Breast epithelium (tissue), 4 donors: ENCODE data around the gene KRT79. TPM values are rescaled to one million over a fixed set of nuclear protein-coding genes. Genes with fewer than 3 reads are reported as not detected.

ENCODE experiments used
- DNase-seq, 2 donors: peaks; one replicate each; pipeline ENCODE4 v3.0.0-alpha.2; 2019; ENCODE audit warnings: low spot score in 2 of 2
- H3K27ac ChIP-seq, 2 donors: fragments of 200-600 bp; sonication (generic) in 1 of 2; one replicate each; pipeline ENCODE4 v1.5.1; 2016 to 2019; ENCODE audit warnings: mild to moderate bottlenecking in 1 of 2
- H3K27me3 ChIP-seq, 2 donors: fragments of 200-600 bp; sonication (generic) in 1 of 2; one replicate each; pipeline versions ENCODE4 v1.5.1 to v1.6.0; 2017 to 2019; ENCODE audit warnings: control low read depth in 1 of 2, mild to moderate bottlenecking in 1 of 2
- H3K36me3 ChIP-seq: fragments of 200-600 bp; one replicate; pipeline ENCODE4 v1.5.1; 2019
- H3K4me1 ChIP-seq, 2 donors: fragments of 200-600 bp; sonication (generic); one replicate each; pipeline ENCODE4 v1.5.1; 2016 to 2019; ENCODE audit warnings: control low read depth in 1 of 2
- H3K4me3 ChIP-seq, 3 donors: fragments of 200-600 bp; sonication (generic); 1 replicate in 2 of 3; 2 replicates in 1 of 3; pipeline ENCODE4 v1.5.1; 2016 to 2019; ENCODE audit warnings: mild to moderate bottlenecking in 3 of 3, moderate library complexity in 2 of 3
- H3K9me3 ChIP-seq, 2 donors: fragments of 200-600 bp; sonication (generic) in 1 of 2; one replicate each; pipeline ENCODE4 v1.5.1; 2016 to 2019; ENCODE audit warnings: control low read depth in 1 of 2
- CTCF ChIP-seq, 3 donors: fragments of 450-650 bp; IDR thresholded peaks; one replicate each; pipeline ENCODE4 v1.5.1; 2016 to 2017; ENCODE audit warnings: antibody characterized with exemption in 3 of 3, mild to moderate bottlenecking in 3 of 3, moderate library complexity in 3 of 3
- POLR2A ChIP-seq: fragments of 450-650 bp; IDR thresholded peaks from one replicate; pipeline ENCODE4 v1.6.1; 2016; ENCODE audit warnings: antibody characterized with exemption, mild to moderate bottlenecking, moderate library complexity
- POLR2AphosphoS5 ChIP-seq, 3 donors: sonication (generic); formaldehyde crosslinking; IDR thresholded peaks; one replicate each; pipeline ENCODE4 v1.6.1; 2017; ENCODE audit warnings: antibody characterized with exemption in 3 of 3
- intact Hi-C: fragments of 100-400 bp; cut with DNase I; formaldehyde crosslinking; loops from one replicate; pipeline ENCODE4 v1.15.1; 2023; ENCODE audit warnings: low total_unique reads
- total RNA-seq, 3 donors: library from RNA; depleted of rRNA; stranded (reverse); fragments of >200 nt; gene quantifications; one replicate each; pipeline ENCODE4 v1.1.0, GENCODE V29; 2016

Gene KRT79
- total RNA-seq, 3 donors from 2014 or later: 0.48 to 1.3 TPM; not detected in 1

DNA sequence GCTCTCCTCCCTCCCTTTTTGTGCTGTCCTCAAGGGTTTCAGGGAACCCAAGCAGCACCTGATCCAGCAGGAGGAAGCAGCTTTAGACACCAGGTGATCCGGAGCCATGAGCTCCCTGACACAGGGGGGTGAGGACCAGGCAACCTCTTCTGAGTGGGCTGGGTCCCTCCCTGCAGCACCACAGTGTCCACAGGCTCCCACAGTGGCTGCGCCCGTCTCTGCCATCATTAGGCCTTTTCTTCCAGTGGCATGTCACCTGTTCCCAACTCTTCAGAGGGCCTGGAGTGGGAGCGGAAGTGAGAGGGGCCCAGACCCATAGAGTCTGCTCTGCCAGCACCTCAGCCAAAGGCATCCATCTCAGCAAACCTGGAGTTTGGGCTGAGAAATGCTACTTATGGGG lies 56.5 kb downstream of the KRT79 start:
- Histone ChIP-seq H3K27me3 (no peaks in the 10 kb centered on the region), H3K36me3 (no peaks in the 10 kb centered on the region), H3K4me3 (no peak overlapping the region), H3K27ac (no peak overlapping the region), H3K4me1 (no peaks in the 10 kb centered on the region), H3K9me3 (no peaks in the 10 kb centered on the region)
- TF ChIP-seq POLR2A: no peak
- TF ChIP-seq POLR2AphosphoS5 (IDR thresholded peaks at IDR 0.05): no peak
- no peak for TF ChIP-seq CTCF (IDR thresholded peaks at IDR 0.05)
- intact Hi-C loops: no loop called here
- DNase-seq: no peak

- DNase-seq: no peak
- intact Hi-C loops: no loop called here
- TF ChIP-seq POLR2AphosphoS5 (IDR thresholded peaks at IDR 0.05) (no peak), POLR2A (no peak), CTCF (IDR thresholded peaks at IDR 0.05) (no peak)
These were observed 57.2 kb downstream of the KRT79 start, which contains the start of gene KRT76 for GRCh38 chr12:52776913-52777395. Gene KRT76, minus strand, starts transcription at chr12:52777345. Its CDS starts 54 bp downstream, at chr12:52777291.

GRCh38 chr12:52776435-52776834 lies 57.7 kb downstream of the KRT79 start:
- no peak for DNase-seq
- no peaks in the 10 kb centered on the region for H3K4me1 ChIP-seq
- no peaks in the 10 kb centered on the region for H3K36me3 ChIP-seq
- TF ChIP-seq POLR2AphosphoS5 (IDR thresholded peaks at IDR 0.05) (no peak), CTCF (IDR thresholded peaks at IDR 0.05) (no peak), POLR2A (no peak)
- no peaks in the 10 kb centered on the region for H3K27me3 ChIP-seq
- no peak overlapping the region for H3K27ac ChIP-seq
- no peak overlapping the region for H3K4me3 ChIP-seq
- intact Hi-C loops: no loop called here
- H3K9me3 ChIP-seq: no peaks in the 10 kb centered on the region

More at GRCh38 chr12:52776913-52777395, 57.2 kb downstream of the KRT79 start, which contains the start of gene KRT76:
- Histone ChIP-seq H3K27me3 (no peaks in the 10 kb centered on the region), H3K27ac (no peak within 1 kb of the TSS), H3K9me3 (no peaks in the 10 kb centered on the region), H3K4me1 (no peaks in the 10 kb centered on the region), H3K4me3 (no peak within 1 kb of the TSS), H3K36me3 (no peaks in the 10 kb centered on the region)

DNA sequence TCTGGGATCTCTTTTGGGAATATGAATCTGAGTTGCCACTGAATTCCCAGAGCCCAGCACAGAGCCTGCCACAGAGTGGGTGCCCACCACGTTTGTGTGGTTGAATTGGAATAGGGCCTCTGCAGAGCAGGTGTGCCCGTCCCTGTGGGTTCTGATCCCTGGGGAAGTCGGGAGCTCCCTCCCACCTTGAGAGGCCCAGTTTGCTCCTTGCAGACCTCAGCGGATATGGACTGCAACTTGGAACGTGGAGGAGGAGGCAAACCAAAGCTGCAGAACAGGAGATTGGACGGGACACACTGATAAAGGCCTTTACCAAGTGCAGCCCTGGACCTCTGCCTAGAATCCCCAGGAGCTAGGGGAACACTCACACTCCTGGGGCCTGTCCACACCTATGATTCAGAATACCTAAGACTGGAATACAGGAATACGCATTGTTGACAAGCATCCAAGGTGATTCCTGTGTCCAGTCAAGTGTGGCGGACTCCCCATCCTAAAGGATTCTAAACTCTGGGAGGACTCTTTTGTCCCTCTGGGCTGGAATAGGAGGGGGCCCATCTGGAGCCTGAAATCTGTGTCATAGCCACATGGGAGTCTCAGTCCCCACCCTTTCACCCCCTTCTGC lies 59.4 kb downstream of the KRT79 start:
- intact Hi-C loops: no loop called here
- no peaks in the 10 kb centered on the region for H3K4me1 ChIP-seq
- no peak for DNase-seq
- H3K36me3 ChIP-seq: no peaks in the 10 kb centered on the region
- TF ChIP-seq CTCF (IDR thresholded peaks at IDR 0.05): no peak
- no peak for TF ChIP-seq POLR2AphosphoS5 (IDR thresholded peaks at IDR 0.05)
- no peak for TF ChIP-seq POLR2A
- no peak overlapping the region for H3K27ac ChIP-seq
- H3K27me3 ChIP-seq: no peaks in the 10 kb centered on the region
- H3K4me3 ChIP-seq: no peak overlapping the region
- H3K9me3 ChIP-seq: no peaks in the 10 kb centered on the region

- Histone ChIP-seq H3K27ac (no peak overlapping the region), H3K4me1 (no peaks in the 10 kb centered on the region), H3K4me3 (no peak overlapping the region), H3K36me3 (no peaks in the 10 kb centered on the region), H3K9me3 (no peaks in the 10 kb centered on the region), H3K27me3 (no peaks in the 10 kb centered on the region)
- no peak for DNase-seq
- TF ChIP-seq POLR2AphosphoS5 (IDR thresholded peaks at IDR 0.05) (no peak), POLR2A (no peak), CTCF (IDR thresholded peaks at IDR 0.05) (no peak)
- intact Hi-C loops: no loop called here
These were observed 61.3 kb downstream of the KRT79 start for GRCh38 chr12:52772772-52773171.
